GM19468 (cell line): ENCODE measurements around the gene TMEM151A.
A peak's percentile ranks its signal among the peaks of the same experiment; 100 is the strongest.

Source experiments
- ATAC-seq: cut with Tn5 transposase; IDR thresholded peaks from one replicate; pipeline ENCODE4 v1.9.1; 2021; ENCODE audit warnings: mild to moderate bottlenecking, moderate library complexity, moderate number of reproducible peaks; ENCODE audit not compliant: unreplicated experiment; ENCODE audit errors: extremely low read depth

TMEM151A gene

GRCh38 chr11:66282468-66283455 is 8.9 kb upstream of the TMEM151A start:
- ATAC-seq: peak; percentile 76

GRCh38 chr11:66283461-66284105 is 8.1 kb upstream of the TMEM151A start:
- no peak for ATAC-seq

- ATAC-seq: no peak
Observed at GRCh38 chr11:66284526-66285078, 7.1 kb upstream of the TMEM151A start.

- ATAC-seq: no peak
Observed at GRCh38 chr11:66285250-66285947, 6.3 kb upstream of the TMEM151A start.

GRCh38 chr11:66286699-66287098 is 5.0 kb upstream of the TMEM151A start:
- ATAC-seq: no peak

- no peak for ATAC-seq
Observed at GRCh38 chr11:66287211-66287888, 4.3 kb upstream of the TMEM151A start.

- ATAC-seq: no peak
Observed at GRCh38 chr11:66287889-66288670, 3.6 kb upstream of the TMEM151A start.

GRCh38 chr11:66288671-66289547 is 2.8 kb upstream of the TMEM151A start, which contains the start of gene YIF1A:
TSS of gene YIF1A (minus strand) at chr11:66289143. CDS start at chr11:66288985, 158 bp downstream.
- ATAC-seq: peak; percentile 78

GRCh38 chr11:66289548-66290329 is 2.0 kb upstream of the TMEM151A start:
- no peak for ATAC-seq

GRCh38 chr11:66290330-66290621 is 1.4 kb upstream of the TMEM151A start:
- ATAC-seq: no peak

GRCh38 chr11:66291303-66291705 is 390 bp upstream of the TMEM151A start:
- no peak for ATAC-seq

- no peak for ATAC-seq
Observed at GRCh38 chr11:66292543-66293332, 1.0 kb downstream of the TMEM151A start.

GRCh38 chr11:66293352-66293751 is 1.7 kb downstream of the TMEM151A start:
- no peak for ATAC-seq

- no peak for ATAC-seq
Observed at GRCh38 chr11:66293777-66294625, 2.3 kb downstream of the TMEM151A start.

GRCh38 chr11:66294626-66295620 is 3.2 kb downstream of the TMEM151A start:
- ATAC-seq: no peak
